IPS-15b (cell line): ENCODE data around the gene PDILT.

ENCODE experiments used
- H3K27me3 ChIP-seq: one replicate; pipeline ENCODE4 v1.6.1; 2013; ENCODE audit warnings: low read length; ENCODE audit not compliant: control insufficient read depth, insufficient read depth
- H3K36me3 ChIP-seq: one replicate; pipeline ENCODE4 v1.6.1; 2013; ENCODE audit warnings: low read length; ENCODE audit not compliant: control insufficient read depth, insufficient read depth
- H3K4me1 ChIP-seq: one replicate; pipeline ENCODE4 v1.6.1; 2013; ENCODE audit warnings: mild to moderate bottlenecking, low read length; ENCODE audit not compliant: control insufficient read depth, insufficient read depth
- H3K4me3 ChIP-seq: one replicate; pipeline ENCODE4 v1.5.1; 2013; ENCODE audit warnings: low read depth, low read length
- H3K9ac ChIP-seq: one replicate; pipeline ENCODE4 v1.6.1; 2013; ENCODE audit warnings: low read depth, mild to moderate bottlenecking, low read length
- H3K9me3 ChIP-seq: one replicate; pipeline ENCODE4 v1.6.1; 2013; ENCODE audit warnings: mild to moderate bottlenecking, low read length; ENCODE audit not compliant: control insufficient read depth, insufficient read depth

PDILT gene

DNA sequence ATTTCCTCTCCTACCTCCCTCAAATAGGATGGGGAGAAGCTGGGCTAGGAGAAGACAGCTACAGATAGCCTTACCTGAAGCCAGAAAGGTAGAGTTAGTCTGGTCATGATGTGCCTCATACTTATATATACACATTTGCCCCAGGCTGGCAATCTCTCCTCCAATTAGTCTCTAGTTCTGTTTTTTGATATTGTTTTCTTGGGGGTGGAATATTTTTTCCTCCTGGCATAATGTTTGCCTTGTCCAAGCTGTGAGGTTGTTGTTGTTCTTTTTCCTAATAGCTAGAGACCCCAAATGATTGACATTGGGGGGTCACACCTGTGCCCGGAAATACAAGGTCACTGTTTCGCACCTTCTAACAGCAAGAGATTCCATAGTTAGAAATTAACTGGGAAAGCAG is 51.9 kb downstream of the PDILT start, which contains the start of gene UMOD:
Gene UMOD (minus strand): TSS at position 101 of the 400 bp plus-strand sequence. CDS start 1,978 bp downstream, outside the sequence.
- no peaks in the 10 kb centered on the region for H3K36me3 ChIP-seq
- H3K9me3 ChIP-seq, result no peaks in the 10 kb centered on the region
- H3K4me3 ChIP-seq, result no peak within 1 kb of the TSS
- H3K27me3 ChIP-seq, result no peaks in the 10 kb centered on the region
- no peak within 1 kb of the TSS for H3K9ac ChIP-seq
- no peaks in the 10 kb centered on the region for H3K4me1 ChIP-seq

GRCh38 chr16:20349615-20350014 is 54.9 kb downstream of the PDILT start:
- H3K27me3 ChIP-seq, result no peaks in the 10 kb centered on the region
- no peaks in the 10 kb centered on the region for H3K4me1 ChIP-seq
- H3K36me3 ChIP-seq, result no peaks in the 10 kb centered on the region

DNA sequence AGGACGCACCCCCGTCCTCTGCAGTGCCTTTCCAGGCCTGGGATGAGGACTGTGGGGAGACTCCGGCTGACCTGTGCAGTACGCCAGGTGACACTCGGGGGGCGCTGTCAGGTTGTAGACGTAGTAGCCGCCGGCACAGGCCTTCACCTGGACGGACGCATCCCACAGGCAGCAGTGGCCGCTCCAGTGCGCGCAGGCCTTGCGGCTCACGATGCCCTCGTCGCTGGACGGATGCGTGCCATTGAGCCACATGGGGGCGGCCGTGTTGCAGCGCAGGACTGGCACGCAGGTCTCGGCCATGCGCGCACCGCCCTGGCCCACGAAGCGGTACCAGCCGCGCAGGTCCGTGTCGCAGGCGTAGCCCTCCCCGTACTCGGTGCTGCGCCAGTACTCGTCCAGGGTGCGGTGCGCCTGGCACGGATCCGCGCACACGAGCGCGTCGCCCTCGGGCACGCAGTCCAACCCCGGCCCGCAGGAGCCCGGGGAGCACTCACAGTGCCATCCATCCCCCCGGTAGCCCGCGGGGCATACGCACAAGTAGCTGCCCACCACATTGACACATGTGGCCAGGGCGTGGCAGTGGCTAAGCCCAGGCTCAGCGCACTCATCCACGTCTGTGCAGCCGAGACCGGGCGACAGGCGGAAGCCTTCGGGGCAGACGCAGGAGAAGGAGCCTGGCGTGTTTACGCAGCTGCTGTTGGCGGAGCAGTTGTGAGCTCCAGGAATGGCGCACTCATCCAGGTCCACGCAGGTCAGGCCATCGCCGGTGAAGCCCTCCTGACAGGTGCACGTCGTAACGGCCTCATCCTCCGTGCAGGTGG is 56.0 kb downstream of the PDILT start:
- Histone ChIP-seq H3K4me1 (no peaks in the 10 kb centered on the region), H3K27me3 (no peaks in the 10 kb centered on the region)

More at GRCh38 chr16:20349615-20350014, 54.9 kb downstream of the PDILT start:
- H3K9ac ChIP-seq, result no peak overlapping the region
- no peaks in the 10 kb centered on the region for H3K9me3 ChIP-seq
- H3K4me3 ChIP-seq, result no peak overlapping the region

GRCh38 chr16:20347666-20348364 is 56.7 kb downstream of the PDILT start:
- Histone ChIP-seq H3K36me3 (no peaks in the 10 kb centered on the region), H3K9ac (no peak overlapping the region), H3K4me1 (no peaks in the 10 kb centered on the region), H3K27me3 (no peaks in the 10 kb centered on the region), H3K9me3 (no peaks in the 10 kb centered on the region), H3K4me3 (no peak overlapping the region)

More for the DNA sequence above, 56.0 kb downstream of the PDILT start:
- Histone ChIP-seq H3K9me3 (no peaks in the 10 kb centered on the region), H3K36me3 (no peaks in the 10 kb centered on the region), H3K4me3 (no peak overlapping the region), H3K9ac (no peak overlapping the region)

GRCh38 chr16:20344611-20345010 is 59.9 kb downstream of the PDILT start:
- Histone ChIP-seq H3K36me3 (no peaks in the 10 kb centered on the region), H3K4me1 (no peaks in the 10 kb centered on the region), H3K9ac (no peak overlapping the region)

GRCh38 chr16:20339744-20340143 is 64.8 kb downstream of the PDILT start:
- Histone ChIP-seq H3K27me3 (no peaks in the 10 kb centered on the region), H3K36me3 (no peaks in the 10 kb centered on the region), H3K4me1 (peaks cover 5% of the 10 kb centered on the region), H3K9me3 (no peaks in the 10 kb centered on the region), H3K4me3 (no peak overlapping the region), H3K9ac (no peak overlapping the region)

More at GRCh38 chr16:20344611-20345010, 59.9 kb downstream of the PDILT start:
- Histone ChIP-seq H3K27me3 (no peaks in the 10 kb centered on the region), H3K4me3 (no peak overlapping the region), H3K9me3 (no peaks in the 10 kb centered on the region)

DNA sequence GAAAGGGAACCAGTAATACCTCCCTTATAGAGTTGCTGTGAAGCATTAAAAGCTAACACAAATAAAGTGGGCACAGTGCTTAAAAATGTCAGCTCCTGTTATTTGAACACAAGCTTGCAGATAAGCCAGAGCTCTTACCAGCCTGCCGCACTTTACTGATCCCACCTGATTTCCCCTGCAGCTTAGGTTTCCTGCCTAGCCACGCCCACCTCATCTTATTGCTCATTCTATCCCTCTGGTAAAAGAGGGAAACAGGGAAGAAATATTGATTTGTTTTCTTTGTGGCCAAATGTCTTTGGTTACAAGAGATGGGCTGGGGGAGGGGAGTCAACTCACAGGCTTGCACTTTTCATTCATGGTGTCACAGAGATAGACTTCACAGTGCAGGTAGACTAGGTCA is 67.6 kb downstream of the PDILT start:
- peaks cover 5% of the 10 kb centered on the region for H3K4me1 ChIP-seq
- no peaks in the 10 kb centered on the region for H3K36me3 ChIP-seq
- no peak overlapping the region for H3K4me3 ChIP-seq
- H3K27me3 ChIP-seq, result no peaks in the 10 kb centered on the region
- H3K9ac ChIP-seq, result no peak overlapping the region
- no peaks in the 10 kb centered on the region for H3K9me3 ChIP-seq

- peaks cover 5% of the 10 kb centered on the region for H3K4me1 ChIP-seq
- no peaks in the 10 kb centered on the region for H3K27me3 ChIP-seq
Measured at GRCh38 chr16:20334396-20334795, 70.1 kb downstream of the PDILT start.

DNA sequence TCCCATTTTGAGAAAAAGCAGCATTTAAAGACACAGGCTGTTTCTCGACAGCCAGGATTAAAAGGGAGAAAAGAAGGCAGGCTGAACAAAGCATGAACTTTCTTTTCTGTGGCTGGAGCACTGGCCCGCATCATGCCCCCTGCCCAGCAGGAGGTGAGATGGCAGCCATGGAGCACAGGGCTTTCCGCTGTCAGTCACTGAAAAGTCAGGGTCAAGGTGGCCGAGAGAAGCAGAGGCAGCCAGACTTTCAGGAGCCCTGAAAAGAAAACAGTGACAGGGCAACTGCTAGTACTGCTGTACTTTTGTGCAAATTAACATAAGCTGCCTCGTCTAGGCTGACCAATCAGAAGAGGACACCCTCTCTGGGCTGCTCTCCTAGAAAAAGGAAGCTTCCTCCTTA is 71.4 kb downstream of the PDILT start:
- H3K27me3 ChIP-seq, result no peaks in the 10 kb centered on the region
- no peaks in the 10 kb centered on the region for H3K9me3 ChIP-seq
- H3K4me3 ChIP-seq, result no peak overlapping the region
- H3K9ac ChIP-seq, result no peak overlapping the region
- H3K4me1 ChIP-seq, result peaks cover 5% of the 10 kb centered on the region
- no peaks in the 10 kb centered on the region for H3K36me3 ChIP-seq

More at GRCh38 chr16:20334396-20334795, 70.1 kb downstream of the PDILT start:
- Histone ChIP-seq H3K9me3 (no peaks in the 10 kb centered on the region), H3K9ac (no peak overlapping the region), H3K4me3 (no peak overlapping the region), H3K36me3 (no peaks in the 10 kb centered on the region)

GRCh38 chr16:20332411-20332810 is 72.1 kb downstream of the PDILT start:
- Histone ChIP-seq H3K27me3 (no peaks in the 10 kb centered on the region), H3K9ac (no peak overlapping the region), H3K4me3 (no peak overlapping the region), H3K36me3 (no peaks in the 10 kb centered on the region), H3K9me3 (no peaks in the 10 kb centered on the region), H3K4me1 (peaks cover 5% of the 10 kb centered on the region)

DNA sequence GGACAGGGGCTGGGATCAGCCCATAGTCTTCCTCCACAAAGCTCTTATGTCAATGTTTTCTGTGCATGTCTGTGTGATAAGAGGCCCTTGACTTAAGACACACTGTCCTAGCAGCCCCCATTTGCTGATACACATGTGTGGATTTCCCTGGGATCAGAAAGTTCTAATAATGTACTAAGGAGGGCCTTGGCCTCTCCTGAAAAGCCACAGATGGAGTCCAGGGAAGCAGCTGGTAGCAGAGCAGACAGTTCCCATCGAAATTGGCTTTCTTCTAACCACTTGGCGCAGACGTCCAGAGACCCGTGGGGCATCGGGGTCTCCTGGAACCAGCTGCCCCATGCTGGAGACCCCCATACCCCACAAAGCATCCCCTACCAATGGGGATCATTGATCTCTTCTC is 72.9 kb downstream of the PDILT start:
- H3K9ac ChIP-seq, result no peak overlapping the region
- H3K4me1 ChIP-seq, result no peaks in the 10 kb centered on the region
- H3K36me3 ChIP-seq, result no peaks in the 10 kb centered on the region
- no peak overlapping the region for H3K4me3 ChIP-seq
- H3K27me3 ChIP-seq, result no peaks in the 10 kb centered on the region
- no peaks in the 10 kb centered on the region for H3K9me3 ChIP-seq
